ENCODE measurements around the gene TULP1.

GRCh38 chr6:35451354-35452182 is 61.1 kb downstream of the TULP1 start:
- no peak for TF ChIP-seq CTCF (IDR thresholded peaks at IDR 0.05)
- TF ChIP-seq POLR2A (IDR thresholded peaks at IDR 0.05), result no peak
